ENCODE data around the gene BCLAF3. TPM values are rescaled to one million over a fixed set of nuclear protein-coding genes. Genes with fewer than 3 reads are reported as not detected.

BCLAF3 gene
- 10 to 100 TPM in 4 of 8 experiments, 1 to 10 TPM in 4; 4.1 to 30.5 (median 9.4) TPM for total RNA-seq

- WGBS, 10 experiments, result no CpG with 5 or more reads among the region's 103 CpGs
- Histone ChIP-seq H3K27ac (peak within 1 kb of the TSS; percentile 69 to 87), H3K4me3 (peak within 1 kb of the TSS; percentile 42 to 93 (median 74)), H3K4me1 (replicated peaks in 1 of 2) (peaks cover 4 to 9% of the 10 kb centered on the region in 2 donors)
- in situ Hi-C loops (cut with MboI; ENCODE audit: low pct_unique_long_range_greater_than_20kb in 2 of 9, low sequenced_read_pairs in 9 of 9, unreplicated experiment in 9 of 9), result no loop called here
- peak; percentile 92 to 99 (median 98) for ATAC-seq (replicated peaks in 6 of 8)
Measured at GRCh38 chrX:19990556-19991349, at the start of gene BCLAF3. Gene BCLAF3, minus strand, starts transcription at chrX:19991061. Its CDS starts 20,797 bp downstream, at chrX:19970264.

- 20 to 100% (median 47%) methylated on average over 1 to 2 of the region's 3 CpGs; no CpG with 5 or more reads in 6 of the 10 experiments for WGBS, 10 experiments
- in situ Hi-C loops (cut with MboI; ENCODE audit: low pct_unique_long_range_greater_than_20kb in 2 of 9, low sequenced_read_pairs in 9 of 9, unreplicated experiment in 9 of 9), result no loop called here
- no peak overlapping the region for H3K27ac ChIP-seq
- no peak for ATAC-seq (replicated peaks in 6 of 8)
- H3K4me1 ChIP-seq (replicated peaks in 1 of 2), result no peaks in the 10 kb centered on the region
- no peak overlapping the region for H3K4me3 ChIP-seq
Measured at GRCh38 chrX:20038966-20039365, 48.1 kb upstream of the BCLAF3 start.

- Histone ChIP-seq H3K4me1 (replicated peaks in 1 of 2) (no peaks in the 10 kb centered on the region), H3K27ac (no peak overlapping the region), H3K4me3 (no peak overlapping the region)
- in situ Hi-C loops (cut with MboI; ENCODE audit: low pct_unique_long_range_greater_than_20kb in 2 of 9, low sequenced_read_pairs in 9 of 9, unreplicated experiment in 9 of 9), result no loop called here
- WGBS, 10 experiments, result 50% methylated on average over 1 of the region's 6 CpGs; no CpG with 5 or more reads in 9 of the 10 experiments
- no peak for ATAC-seq (replicated peaks in 6 of 8)
Measured at GRCh38 chrX:20037186-20037585, 46.3 kb upstream of the BCLAF3 start.

GRCh38 chrX:20032201-20032600 lies 41.3 kb upstream of the BCLAF3 start:
- 46% methylated on average over 2 of the region's 2 CpGs; no CpG with 5 or more reads in 9 of the 10 experiments for WGBS, 10 experiments
- in situ Hi-C loops (cut with MboI; ENCODE audit: low pct_unique_long_range_greater_than_20kb in 2 of 9, low sequenced_read_pairs in 9 of 9, unreplicated experiment in 9 of 9), result no loop called here
- Histone ChIP-seq H3K27ac (no peak overlapping the region), H3K4me1 (replicated peaks in 1 of 2) (no peaks in the 10 kb centered on the region), H3K4me3 (no peak overlapping the region)
- ATAC-seq (replicated peaks in 6 of 8), result no peak

- 13 to 100% (median 71%) methylated on average over 1 to 2 of the region's 2 CpGs; no CpG with 5 or more reads in 5 of the 10 experiments for WGBS, 10 experiments
- no peaks in the 10 kb centered on the region for H3K4me1 ChIP-seq (replicated peaks in 1 of 2)
- no peak overlapping the region for H3K27ac ChIP-seq
- no peak overlapping the region for H3K4me3 ChIP-seq
- in situ Hi-C loops (cut with MboI; ENCODE audit: low pct_unique_long_range_greater_than_20kb in 2 of 9, low sequenced_read_pairs in 9 of 9, unreplicated experiment in 9 of 9), result no loop called here
- ATAC-seq (replicated peaks in 6 of 8), result no peak
Measured at GRCh38 chrX:20029728-20030127, 38.9 kb upstream of the BCLAF3 start.

- no peak for ATAC-seq (replicated peaks in 6 of 8)
- no peaks in the 10 kb centered on the region for H3K4me1 ChIP-seq (replicated peaks in 1 of 2)
- in situ Hi-C loops (cut with MboI; ENCODE audit: low pct_unique_long_range_greater_than_20kb in 2 of 9, low sequenced_read_pairs in 9 of 9, unreplicated experiment in 9 of 9), result no loop called here
- no peak overlapping the region for H3K27ac ChIP-seq
- no peak overlapping the region for H3K4me3 ChIP-seq
- 77 to 100% (median 80%) methylated on average over 1 to 7 of the region's 8 CpGs; no CpG with 5 or more reads in 7 of the 10 experiments for WGBS, 10 experiments
Measured at GRCh38 chrX:20028588-20028987, 37.7 kb upstream of the BCLAF3 start.

GRCh38 chrX:20026278-20026677 lies 35.4 kb upstream of the BCLAF3 start:
- H3K4me1 ChIP-seq (replicated peaks in 1 of 2), result peaks cover 0 to 2% of the 10 kb centered on the region in 2 donors
- ATAC-seq (replicated peaks in 6 of 8), result no peak
- no peak overlapping the region for H3K4me3 ChIP-seq
- H3K27ac ChIP-seq, result no peak overlapping the region
- in situ Hi-C loops (cut with MboI; ENCODE audit: low pct_unique_long_range_greater_than_20kb in 2 of 9, low sequenced_read_pairs in 9 of 9, unreplicated experiment in 9 of 9), result no loop called here
- WGBS, 10 experiments, result 30 to 45% methylated on average over 2 of the region's 2 CpGs; no CpG with 5 or more reads in 8 of the 10 experiments

GRCh38 chrX:20019672-20020365 lies 29.0 kb upstream of the BCLAF3 start:
- in situ Hi-C loops (cut with MboI; ENCODE audit: low pct_unique_long_range_greater_than_20kb in 2 of 9, low sequenced_read_pairs in 9 of 9, unreplicated experiment in 9 of 9), result no loop called here
- H3K27ac ChIP-seq, result no peak overlapping the region
- 20 to 100% (median 100%) methylated on average over 1 to 3 of the region's 6 CpGs; no CpG with 5 or more reads in 5 of the 10 experiments for WGBS, 10 experiments
- H3K4me3 ChIP-seq, result no peak overlapping the region
- no peak for ATAC-seq (replicated peaks in 6 of 8)
- H3K4me1 ChIP-seq (replicated peaks in 1 of 2), result peaks cover 2 to 4% of the 10 kb centered on the region in 2 donors

GRCh38 chrX:20016616-20016945 lies 25.7 kb upstream of the BCLAF3 start:
- H3K4me3 ChIP-seq, result no peak overlapping the region
- peaks cover 0 to 4% of the 10 kb centered on the region in 2 donors for H3K4me1 ChIP-seq (replicated peaks in 1 of 2)
- ATAC-seq (replicated peaks in 6 of 8), result no peak
- no peak overlapping the region for H3K27ac ChIP-seq
- 0 to 47% (median 17%) methylated on average over 1 to 2 of the region's 2 CpGs; no CpG with 5 or more reads in 6 of the 10 experiments for WGBS, 10 experiments
- in situ Hi-C loops (cut with MboI; ENCODE audit: low pct_unique_long_range_greater_than_20kb in 2 of 9, low sequenced_read_pairs in 9 of 9, unreplicated experiment in 9 of 9), result no loop called here

GRCh38 chrX:20015945-20016615 lies 25.2 kb upstream of the BCLAF3 start:
- in situ Hi-C loops (cut with MboI; ENCODE audit: low pct_unique_long_range_greater_than_20kb in 2 of 9, low sequenced_read_pairs in 9 of 9, unreplicated experiment in 9 of 9), result no loop called here
- ATAC-seq (replicated peaks in 6 of 8), result peak in 2 of 8 experiments; percentile 30 to 37
- H3K4me1 ChIP-seq (replicated peaks in 1 of 2), result peaks cover 0 to 4% of the 10 kb centered on the region in 2 donors
- 33 to 93% (median 75%) methylated on average over 1 to 8 of the region's 9 CpGs; no CpG with 5 or more reads in 1 of the 10 experiments for WGBS, 10 experiments
- no peak overlapping the region for H3K4me3 ChIP-seq
- no peak overlapping the region for H3K27ac ChIP-seq

GRCh38 chrX:20015422-20015821 lies 24.6 kb upstream of the BCLAF3 start:
- whole genome bisulfite sequencing, 10 experiments, result 50 to 80% (median 67%) methylated on average over 1 of the region's 1 CpG; no CpG with 5 or more reads in 6 of the 10 experiments
- no peak overlapping the region for H3K4me3 ChIP-seq
- peaks cover 0 to 4% of the 10 kb centered on the region in 2 donors for H3K4me1 ChIP-seq (replicated peaks in 1 of 2)
- no peak for ATAC-seq (replicated peaks in 6 of 8)
- in situ Hi-C loops (cut with MboI; ENCODE audit: low pct_unique_long_range_greater_than_20kb in 2 of 9, low sequenced_read_pairs in 9 of 9, unreplicated experiment in 9 of 9), result no loop called here
- H3K27ac ChIP-seq, result no peak overlapping the region

- no peak for ATAC-seq (replicated peaks in 6 of 8)
- peaks cover 0 to 4% of the 10 kb centered on the region in 2 donors for H3K4me1 ChIP-seq (replicated peaks in 1 of 2)
- no peak overlapping the region for H3K27ac ChIP-seq
- no peak overlapping the region for H3K4me3 ChIP-seq
- 40 to 83% methylated on average over 1 to 2 of the region's 4 CpGs; no CpG with 5 or more reads in 8 of the 10 experiments for WGBS, 10 experiments
- in situ Hi-C loops (cut with MboI; ENCODE audit: low pct_unique_long_range_greater_than_20kb in 2 of 9, low sequenced_read_pairs in 9 of 9, unreplicated experiment in 9 of 9), result no loop called here
Measured at GRCh38 chrX:20011608-20012007, 20.7 kb upstream of the BCLAF3 start.

All from motor neuron (in vitro differentiated cells).